Endothelial cell (in vitro differentiated cells): ENCODE results near the gene RMND5A. TPM values are rescaled to one million over a fixed set of nuclear protein-coding genes. Genes with fewer than 3 reads are reported as not detected.

Experiments
- DNase-seq: peaks from one replicate; pipeline ENCODE4 v3.0.0; 2021; ENCODE audit warnings: low spot score
- H3K27ac Mint-ChIP-seq: one replicate; pipeline ENCODE4 v1.8.0; 2021; ENCODE audit warnings: mixed read lengths, inconsistent platforms; ENCODE audit not compliant: unreplicated experiment
- H3K27me3 Mint-ChIP-seq: one replicate; pipeline ENCODE4 v1.8.0; 2021; ENCODE audit warnings: mild to moderate bottlenecking, moderate library complexity, mixed read lengths, inconsistent platforms; ENCODE audit not compliant: unreplicated experiment
- H3K36me3 Mint-ChIP-seq: one replicate; pipeline ENCODE4 v1.8.0; 2021; ENCODE audit warnings: mild to moderate bottlenecking, low read depth, mixed read lengths, inconsistent platforms; ENCODE audit not compliant: unreplicated experiment
- H3K4me1 Mint-ChIP-seq: one replicate; pipeline ENCODE4 v1.8.0; 2021; ENCODE audit warnings: mild to moderate bottlenecking, mixed read lengths, inconsistent platforms; ENCODE audit not compliant: unreplicated experiment
- H3K4me3 Mint-ChIP-seq: one replicate; pipeline ENCODE4 v1.8.0; 2021; ENCODE audit warnings: mild to moderate bottlenecking, mixed read lengths, inconsistent platforms; ENCODE audit not compliant: unreplicated experiment
- H3K9me3 Mint-ChIP-seq: one replicate; pipeline ENCODE4 v1.8.0; 2021; ENCODE audit warnings: mixed read lengths, inconsistent platforms; ENCODE audit not compliant: unreplicated experiment
- CTCF ChIP-seq: fragments of 200-600 bp; sonication (generic); IDR thresholded peaks from one replicate; pipeline ENCODE4 v1.5.0; 2021; ENCODE audit warnings: antibody characterized with exemption; ENCODE audit not compliant: unreplicated experiment
- total RNA-seq: library from RNA; stranded (reverse); fragmentation: NEBNext Ultra II Directional; extraction: Animal tissue kit (Norgen Biotek cat#: 25700); gene quantifications from one replicate; pipeline ENCODE4 v1.2.1, GENCODE V29; 2021; ENCODE audit not compliant: unreplicated experiment

Gene RMND5A
- total RNA-seq, 1 donor from 2014 or later, result 40.2 TPM

GRCh38 chr2:86818114-86818801 is 98.2 kb downstream of the RMND5A start:
- H3K27ac Mint-ChIP-seq, result no peak overlapping the region
- peaks cover 3% of the 10 kb centered on the region for H3K27me3 Mint-ChIP-seq
- H3K4me3 Mint-ChIP-seq, result no peak overlapping the region
- TF ChIP-seq CTCF, result no peak
- no peaks in the 10 kb centered on the region for H3K4me1 Mint-ChIP-seq
- no peak for DNase-seq
- H3K36me3 Mint-ChIP-seq, result no peaks in the 10 kb centered on the region
- H3K9me3 Mint-ChIP-seq, result no peaks in the 10 kb centered on the region

- H3K36me3 Mint-ChIP-seq, result no peaks in the 10 kb centered on the region
- no peaks in the 10 kb centered on the region for H3K9me3 Mint-ChIP-seq
- no peaks in the 10 kb centered on the region for H3K4me1 Mint-ChIP-seq
- no peak for DNase-seq
- no peak for TF ChIP-seq CTCF
- H3K27me3 Mint-ChIP-seq, result peaks cover 3% of the 10 kb centered on the region
- no peak overlapping the region for H3K4me3 Mint-ChIP-seq
- H3K27ac Mint-ChIP-seq, result no peak overlapping the region
These were observed 98.9 kb downstream of the RMND5A start for GRCh38 chr2:86818957-86819356.

- no peak for DNase-seq
- no peak for TF ChIP-seq CTCF
- no peak overlapping the region for H3K27ac Mint-ChIP-seq
- H3K4me3 Mint-ChIP-seq, result no peak overlapping the region
- peaks cover 3% of the 10 kb centered on the region for H3K27me3 Mint-ChIP-seq
- no peaks in the 10 kb centered on the region for H3K4me1 Mint-ChIP-seq
- H3K36me3 Mint-ChIP-seq, result no peaks in the 10 kb centered on the region
- H3K9me3 Mint-ChIP-seq, result no peaks in the 10 kb centered on the region
These were observed 101.2 kb downstream of the RMND5A start for GRCh38 chr2:86821306-86821705.

GRCh38 chr2:86821842-86822241 is 101.8 kb downstream of the RMND5A start:
- no peak for TF ChIP-seq CTCF
- H3K4me1 Mint-ChIP-seq, result no peaks in the 10 kb centered on the region
- no peak overlapping the region for H3K4me3 Mint-ChIP-seq
- peaks cover 3% of the 10 kb centered on the region for H3K27me3 Mint-ChIP-seq
- no peaks in the 10 kb centered on the region for H3K9me3 Mint-ChIP-seq
- DNase-seq, result no peak
- H3K27ac Mint-ChIP-seq, result no peak overlapping the region
- H3K36me3 Mint-ChIP-seq, result no peaks in the 10 kb centered on the region

GRCh38 chr2:86822668-86823345 is 102.7 kb downstream of the RMND5A start:
- Mint-ChIP-seq H3K27ac (no peak overlapping the region), H3K9me3 (no peaks in the 10 kb centered on the region), H3K4me3 (no peak overlapping the region), H3K36me3 (no peaks in the 10 kb centered on the region), H3K27me3 (peaks cover 3% of the 10 kb centered on the region), H3K4me1 (no peaks in the 10 kb centered on the region)
- no peak for TF ChIP-seq CTCF
- no peak for DNase-seq
